Small intestine (tissue), 7 donors: ENCODE measurements around the gene PKMYT1. TPM values are rescaled to one million over a fixed set of nuclear protein-coding genes. Genes with fewer than 3 reads are reported as not detected.
A peak's percentile ranks its signal among the peaks of the same experiment; 100 is the strongest.
"Not testable (repeated sequence)": the region's sequence is repeated elsewhere in the genome, so short reads cannot be mapped to it uniquely, and the experiment has no call there.

Experiments
- DNase-seq, 2 donors: peaks; one replicate each; pipeline versions ENCODE4 v3.0.0 to v3.0.0-alpha.2; 2013
- FAIRE-seq: peaks from 2 replicates; lab custom pipeline; 2012; peaks lifted over from hg19 to GRCh38; lab: Jason Lieb, UNC
- H3K27ac ChIP-seq, 3 donors: one replicate each; pipeline ENCODE4 v1.5.1; 2013; ENCODE audit warnings: low read length in 2 of 3, mild to moderate bottlenecking in 2 of 3, control low read depth in 1 of 3, inconsistent platforms in 1 of 3, low read depth in 1 of 3, moderate library complexity in 1 of 3
- H3K27me3 ChIP-seq, 3 donors: one replicate each; pipeline ENCODE4 v1.6.1; 2013; ENCODE audit warnings: low read length in 3 of 3, inconsistent platforms in 1 of 3; ENCODE audit not compliant: control insufficient read depth in 3 of 3, insufficient read depth in 3 of 3
- H3K36me3 ChIP-seq, 3 donors: one replicate each; pipeline ENCODE4 v1.6.1; 2013; ENCODE audit warnings: low read length in 3 of 3, inconsistent platforms in 1 of 3, low read depth in 1 of 3, mild to moderate bottlenecking in 1 of 3, moderate library complexity in 1 of 3; ENCODE audit not compliant: control insufficient read depth in 3 of 3, insufficient read depth in 2 of 3
- H3K4me1 ChIP-seq, 3 donors: one replicate each; pipeline ENCODE4 v1.6.1; 2013; ENCODE audit warnings: low read length in 2 of 3, inconsistent platforms in 1 of 3, low read depth in 1 of 3, mild to moderate bottlenecking in 1 of 3, moderate library complexity in 1 of 3; ENCODE audit not compliant: control insufficient read depth in 3 of 3, insufficient read depth in 2 of 3
- H3K4me3 ChIP-seq, 3 donors: one replicate each; pipeline ENCODE4 v1.5.1; 2013; ENCODE audit warnings: low read length in 3 of 3, control low read depth in 1 of 3, inconsistent platforms in 1 of 3, low read depth in 1 of 3, mild to moderate bottlenecking in 1 of 3, moderate library complexity in 1 of 3
- H3K9me3 ChIP-seq, 2 donors: one replicate each; pipeline ENCODE4 v1.6.1; 2013; ENCODE audit warnings: low read depth in 1 of 2, low read length in 1 of 2; ENCODE audit not compliant: control insufficient read depth in 2 of 2, insufficient read depth in 1 of 2
- WGBS, 3 donors: extraction: QIAGEN DNeasy Blood & Tissue Kit; methylation state at CpG; one replicate each; pipeline ENCODE4 v1.1.7; 2013; 5-methylcytosine and 5-hydroxymethylcytosine counted together
- polyA plus RNA-seq, 4 donors: library from polyadenylated mRNA; stranded (reverse) in 3 of 4; unstranded in 1 of 4; fragments of 200-250 nt in 3 of 4; fragments of 120-200 nt in 1 of 4; gene quantifications; one replicate each; pipeline versions ENCODE4 v1.2.1 to v1.2.3, GENCODE V29; 2013
- donor health status: healthy with polysubstance abuse.
- donor health status: control.
- donor health status: control.
- donor health status: Bipolar disorder and iron deficiency.
- donor health status: healthy.

Gene PKMYT1
- polyA plus RNA-seq, 4 donors, result 2.5 to 24.7 (median 7.0) TPM

DNA sequence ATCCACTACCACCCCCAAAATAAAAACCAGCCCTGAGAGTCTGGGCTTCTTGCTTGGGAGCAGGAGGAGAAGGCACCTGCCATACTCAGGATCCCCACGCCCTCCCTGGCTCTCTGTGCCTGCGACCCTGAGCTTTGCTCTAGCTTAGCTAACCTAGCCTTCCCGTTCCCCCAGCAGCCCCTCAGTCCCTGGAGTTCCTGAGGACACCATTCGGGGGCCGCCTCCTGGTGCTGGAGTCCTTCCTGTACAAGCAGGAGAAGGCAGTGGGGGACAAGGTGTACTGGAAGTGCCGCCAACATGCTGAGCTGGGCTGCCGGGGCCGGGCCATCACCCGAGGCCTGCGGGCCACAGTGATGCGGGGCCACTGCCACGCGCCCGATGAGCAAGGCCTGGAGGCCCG, 50.0 kb downstream of the PKMYT1 start:
- peaks cover 0 to 4% (median 0%) of the 10 kb centered on the region in 3 donors for H3K4me1 ChIP-seq
- H3K36me3 ChIP-seq, result peaks cover 5 to 44% (median 16%) of the 10 kb centered on the region in 3 donors
- DNase-seq (no peak), FAIRE-seq (no peak)
- H3K4me3 ChIP-seq, result no peak overlapping the region
- H3K9me3 ChIP-seq, result no peaks in the 10 kb centered on the region
- WGBS, 3 donors, result 95% methylated on average over 15 of the region's 15 CpGs
- H3K27me3 ChIP-seq, result no peaks in the 10 kb centered on the region
- no peak overlapping the region for H3K27ac ChIP-seq

DNA sequence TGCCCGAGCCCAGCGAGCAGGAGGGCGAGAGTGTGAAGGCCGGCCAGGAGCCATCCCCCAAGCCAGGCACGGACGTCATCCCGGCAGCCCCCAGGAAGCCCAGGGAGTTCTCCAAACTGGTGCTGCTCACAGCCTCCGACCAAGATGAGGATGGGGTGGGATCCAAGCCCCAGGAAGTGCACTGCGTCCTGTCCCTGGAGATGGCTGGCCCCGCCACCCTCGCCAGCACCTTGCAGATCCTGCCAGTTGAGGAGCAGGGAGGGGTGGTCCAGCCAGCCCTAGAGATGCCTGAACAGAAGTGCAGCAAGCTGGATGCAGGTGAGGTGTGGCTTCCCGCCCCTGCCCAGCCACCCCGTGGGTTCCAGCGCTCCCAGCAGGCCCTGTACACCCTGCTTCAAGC, 50.6 kb downstream of the PKMYT1 start:
- WGBS, 3 donors, result 92 to 96% (median 93%) methylated on average over 12 to 14 of the region's 14 CpGs
- Histone ChIP-seq H3K36me3 (peaks cover 5 to 44% (median 16%) of the 10 kb centered on the region in 3 donors), H3K9me3 (no peaks in the 10 kb centered on the region), H3K4me1 (peaks cover 0 to 8% (median 0%) of the 10 kb centered on the region in 3 donors), H3K4me3 (no peak overlapping the region), H3K27ac (no peak overlapping the region), H3K27me3 (no peaks in the 10 kb centered on the region)
- FAIRE-seq (no peak), DNase-seq (no peak)

DNA sequence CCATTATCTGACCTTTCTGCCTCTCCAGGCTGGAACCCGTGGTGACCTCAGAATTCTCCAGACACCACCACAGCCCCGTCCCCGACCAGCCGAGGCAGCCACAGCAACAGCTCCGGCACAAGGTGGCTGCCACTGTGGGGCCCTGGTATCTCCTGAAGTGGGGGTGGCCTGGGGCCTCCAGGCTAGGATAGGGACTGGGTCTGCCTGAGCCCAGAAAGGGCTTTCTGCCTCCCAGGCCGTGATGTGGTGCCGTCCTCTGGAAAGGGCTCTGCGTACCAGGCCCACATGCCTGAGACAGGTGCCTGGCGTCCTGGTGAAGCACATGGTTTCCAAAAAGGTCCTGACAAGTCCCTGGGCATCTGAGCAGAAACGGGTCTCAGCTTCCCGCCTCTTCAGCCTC, 51.5 kb downstream of the PKMYT1 start:
- H3K4me1 ChIP-seq, result peaks cover 0 to 8% (median 0%) of the 10 kb centered on the region in 3 donors
- FAIRE-seq (no peak), DNase-seq (no peak)
- 89 to 92% (median 91%) methylated on average over 11 of the region's 11 CpGs for WGBS, 3 donors
- peaks cover 2 to 41% (median 12%) of the 10 kb centered on the region in 3 donors for H3K36me3 ChIP-seq
- no peaks in the 10 kb centered on the region for H3K9me3 ChIP-seq
- no peak overlapping the region for H3K4me3 ChIP-seq
- no peak overlapping the region for H3K27ac ChIP-seq
- H3K27me3 ChIP-seq, result no peaks in the 10 kb centered on the region

DNA sequence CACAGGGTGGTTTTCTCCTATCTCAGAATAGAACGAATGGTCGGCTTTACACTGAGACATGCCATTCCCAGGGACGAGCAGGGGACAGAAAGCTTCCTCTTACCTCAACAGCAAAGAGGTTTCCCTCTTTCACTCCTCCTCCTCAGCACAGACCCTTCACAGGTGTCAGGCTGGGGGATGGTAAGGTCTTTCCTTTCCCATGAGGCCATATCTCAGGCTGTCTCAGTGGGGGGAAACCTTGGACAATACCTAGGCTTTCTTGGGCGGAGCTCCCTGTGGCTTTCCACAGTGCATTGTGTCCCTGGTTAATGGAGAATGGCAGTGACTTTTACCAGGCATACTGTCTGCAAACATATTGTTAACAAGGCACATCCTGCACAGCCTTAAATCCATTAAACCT, 52.1 kb downstream of the PKMYT1 start:
- H3K27ac ChIP-seq, H3K9me3 ChIP-seq, H3K4me1 ChIP-seq, H3K4me3 ChIP-seq, FAIRE-seq, DNase-seq, H3K27me3 ChIP-seq: not testable (repeated sequence)
- H3K36me3 ChIP-seq, result peaks cover 2 to 36% (median 8%) of the 10 kb centered on the region in 3 donors
- WGBS, 3 donors, result 82 to 89% (median 87%) methylated on average over 4 of the region's 4 CpGs

GRCh38 chr16:2927010-2927646, 53.1 kb downstream of the PKMYT1 start:
- Histone ChIP-seq H3K36me3 (peaks cover 0 to 37% (median 4%) of the 10 kb centered on the region in 3 donors), H3K4me1 (peaks cover 0 to 8% (median 0%) of the 10 kb centered on the region in 3 donors), H3K27me3 (no peaks in the 10 kb centered on the region), H3K4me3 (no peak overlapping the region), H3K27ac (no peak overlapping the region), H3K9me3 (no peaks in the 10 kb centered on the region)
- FAIRE-seq, result no peak
- 5 to 8% (median 6%) methylated on average over 19 of the region's 19 CpGs for WGBS, 3 donors
- peak; percentile 93 to 94 for DNase-seq

- DNase-seq (no peak), FAIRE-seq (no peak)
- H3K4me1 ChIP-seq, result peaks cover 0 to 8% (median 0%) of the 10 kb centered on the region in 3 donors
- H3K4me3 ChIP-seq, result no peak overlapping the region
- WGBS, 3 donors, result 44 to 66% (median 57%) methylated on average over 5 of the region's 5 CpGs
- peaks cover 0 to 38% (median 4%) of the 10 kb centered on the region in 3 donors for H3K36me3 ChIP-seq
- H3K9me3 ChIP-seq, result no peaks in the 10 kb centered on the region
- no peaks in the 10 kb centered on the region for H3K27me3 ChIP-seq
- no peak overlapping the region for H3K27ac ChIP-seq
These were observed 53.6 kb downstream of the PKMYT1 start for GRCh38 chr16:2926650-2926999.

- peaks cover 0 to 8% (median 0%) of the 10 kb centered on the region in 3 donors for H3K4me1 ChIP-seq
- H3K27ac ChIP-seq, result no peak overlapping the region
- 60 to 75% (median 73%) methylated on average over 9 of the region's 9 CpGs for WGBS, 3 donors
- H3K27me3 ChIP-seq, result no peaks in the 10 kb centered on the region
- H3K36me3 ChIP-seq, result peaks cover 0 to 37% (median 4%) of the 10 kb centered on the region in 3 donors
- no peak overlapping the region for H3K4me3 ChIP-seq
- no peak for DNase-seq
- H3K9me3 ChIP-seq, result no peaks in the 10 kb centered on the region
- FAIRE-seq, result no peak
These were observed 54.1 kb downstream of the PKMYT1 start for GRCh38 chr16:2925951-2926649.

GRCh38 chr16:2924901-2925755, 55.1 kb downstream of the PKMYT1 start:
- Histone ChIP-seq H3K4me1 (peaks cover 0 to 8% (median 0%) of the 10 kb centered on the region in 3 donors), H3K9me3 (no peaks in the 10 kb centered on the region), H3K27me3 (no peaks in the 10 kb centered on the region), H3K27ac (no peak overlapping the region), H3K4me3 (no peak overlapping the region), H3K36me3 (peaks cover 0 to 30% (median 2%) of the 10 kb centered on the region in 3 donors)
- WGBS, 3 donors, result 75 to 85% (median 79%) methylated on average over 33 to 42 of the region's 42 CpGs
- FAIRE-seq, result no peak
- no peak for DNase-seq
